Esophagus muscularis mucosa (tissue), 4 donors: Measurements from ENCODE around the gene DPRX. TPM values are rescaled to one million over a fixed set of nuclear protein-coding genes. Genes with fewer than 3 reads are reported as not detected.
"Not testable (repeated sequence)": the region's sequence is repeated elsewhere in the genome, so short reads cannot be mapped to it uniquely, and the experiment has no call there.

ENCODE experiments used
- DNase-seq: peaks from one replicate; pipeline ENCODE4 v3.0.0-alpha.2; 2017; ENCODE audit errors: extremely low spot score
- H3K27ac ChIP-seq, 4 donors: fragments of 200-600 bp; sonication (generic); replicated peaks in 1 of 4; 1 replicate in 3 of 4; 2 replicates in 1 of 4; pipeline ENCODE4 v1.5.1; 2016 to 2019; ENCODE audit warnings: mild to moderate bottlenecking in 1 of 4
- H3K27me3 ChIP-seq, 4 donors: fragments of 200-600 bp; sonication (generic); one replicate each; pipeline versions ENCODE4 v1.5.1 to v1.6.0; 2016 to 2019
- H3K36me3 ChIP-seq, 4 donors: fragments of 200-600 bp; sonication (generic); one replicate each; pipeline ENCODE4 v1.5.1; 2016 to 2019
- H3K4me1 ChIP-seq, 4 donors: fragments of 200-600 bp; sonication (generic); one replicate each; pipeline ENCODE4 v1.5.1; 2016 to 2019
- H3K4me3 ChIP-seq, 4 donors: fragments of 200-600 bp; sonication (generic); 1 replicate in 2 of 4; 2 replicates in 2 of 4; pipeline ENCODE4 v1.5.1; 2016 to 2019; ENCODE audit warnings: mild to moderate bottlenecking in 4 of 4, moderate library complexity in 1 of 4
- H3K9me3 ChIP-seq, 4 donors: fragments of 200-600 bp; sonication (generic); 1 replicate in 3 of 4; 2 replicates in 1 of 4; pipeline ENCODE4 v1.5.1; 2016 to 2019
- EP300 ChIP-seq: sonication (generic); formaldehyde crosslinking; IDR thresholded peaks from one replicate; pipeline ENCODE4 v1.6.1; 2017; ENCODE audit warnings: antibody characterized with exemption
- POLR2A ChIP-seq: fragments of 450-650 bp; IDR thresholded peaks from one replicate; pipeline ENCODE4 v1.6.1; 2017; ENCODE audit warnings: antibody characterized with exemption, moderate library complexity, mild to moderate bottlenecking, low read depth
- POLR2AphosphoS5 ChIP-seq, 2 donors: sonication (generic); formaldehyde crosslinking; IDR thresholded peaks; one replicate each; pipeline ENCODE4 v1.6.1; 2017; ENCODE audit warnings: antibody characterized with exemption in 2 of 2
- WGBS: methylation state at CpG from one replicate; pipeline ENCODE4 v1.1.5; 2018; 5-methylcytosine and 5-hydroxymethylcytosine counted together
- intact Hi-C: fragments of 100-400 bp; cut with DNase I; formaldehyde crosslinking; loops from one replicate; pipeline ENCODE4 v1.15.1; 2023
- small RNA-seq, 3 donors: library from RNA; depleted of rRNA; stranded (forward); fragments of <200 nt; gene quantifications; one replicate each; pipeline ENCODE3, GENCODE V24; 2016
- total RNA-seq, 4 donors: library from RNA; depleted of rRNA; stranded (reverse); fragments of >200 nt; gene quantifications; one replicate each; pipeline versions ENCODE4 v1.1.0 to v1.2.1, GENCODE V29; 2016
- TF ChIP-seq, protein P1 (sequence below), 3 experiments: fragments of 200-600 bp in 2 of 3; fragments of 450-650 bp in 1 of 3; sonication (generic) in 2 of 3; IDR thresholded peaks; one replicate each; pipeline ENCODE4 v1.5.1; 2017 to 2019; ENCODE audit warnings: antibody characterized with exemption in 3 of 3, mild to moderate bottlenecking in 2 of 3, moderate library complexity in 1 of 3

DPRX gene
- total RNA-seq, 4 donors from 2014 or later = not detected

- TF ChIP-seq POLR2A (no peak), POLR2AphosphoS5 (IDR thresholded peaks at IDR 0.05) (no peak), EP300 (no peak)
- TF ChIP-seq, protein P1, sequence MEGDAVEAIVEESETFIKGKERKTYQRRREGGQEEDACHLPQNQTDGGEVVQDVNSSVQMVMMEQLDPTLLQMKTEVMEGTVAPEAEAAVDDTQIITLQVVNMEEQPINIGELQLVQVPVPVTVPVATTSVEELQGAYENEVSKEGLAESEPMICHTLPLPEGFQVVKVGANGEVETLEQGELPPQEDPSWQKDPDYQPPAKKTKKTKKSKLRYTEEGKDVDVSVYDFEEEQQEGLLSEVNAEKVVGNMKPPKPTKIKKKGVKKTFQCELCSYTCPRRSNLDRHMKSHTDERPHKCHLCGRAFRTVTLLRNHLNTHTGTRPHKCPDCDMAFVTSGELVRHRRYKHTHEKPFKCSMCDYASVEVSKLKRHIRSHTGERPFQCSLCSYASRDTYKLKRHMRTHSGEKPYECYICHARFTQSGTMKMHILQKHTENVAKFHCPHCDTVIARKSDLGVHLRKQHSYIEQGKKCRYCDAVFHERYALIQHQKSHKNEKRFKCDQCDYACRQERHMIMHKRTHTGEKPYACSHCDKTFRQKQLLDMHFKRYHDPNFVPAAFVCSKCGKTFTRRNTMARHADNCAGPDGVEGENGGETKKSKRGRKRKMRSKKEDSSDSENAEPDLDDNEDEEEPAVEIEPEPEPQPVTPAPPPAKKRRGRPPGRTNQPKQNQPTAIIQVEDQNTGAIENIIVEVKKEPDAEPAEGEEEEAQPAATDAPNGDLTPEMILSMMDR (IDR thresholded peaks at IDR 0.05) = no peak
- DNase-seq = no peak
- Histone ChIP-seq H3K27ac (no peak overlapping the region), H3K4me3 (no peak overlapping the region), H3K9me3 (no peaks in the 10 kb centered on the region), H3K27me3 (peaks cover 0 to 11% (median 0%) of the 10 kb centered on the region in 4 donors), H3K4me1 (no peaks in the 10 kb centered on the region), H3K36me3 (no peaks in the 10 kb centered on the region)
- WGBS = 62% methylated on average over 2 of the region's 2 CpGs
- intact Hi-C loops = no loop called here
These were observed 33.0 kb downstream of the DPRX start for GRCh38 chr19:53664760-53665159.

- H3K27ac ChIP-seq, H3K36me3 ChIP-seq, DNase-seq, intact Hi-C loops, H3K4me1 ChIP-seq, H3K9me3 ChIP-seq, H3K4me3 ChIP-seq: not testable (repeated sequence)
- no CpG with 5 or more reads among the region's 3 CpGs for WGBS
- peaks cover 0 to 12% (median 0%) of the 10 kb centered on the region in 4 donors for H3K27me3 ChIP-seq
These were observed 34.5 kb downstream of the DPRX start for GRCh38 chr19:53666331-53666730.

GRCh38 chr19:53668804-53669203 is 37.0 kb downstream of the DPRX start:
- H3K9me3 ChIP-seq, H3K4me3 ChIP-seq, H3K27me3 ChIP-seq, H3K4me1 ChIP-seq, DNase-seq, intact Hi-C loops, H3K27ac ChIP-seq, H3K36me3 ChIP-seq: not testable (repeated sequence)
- 98% methylated on average over 3 of the region's 3 CpGs for WGBS

GRCh38 chr19:53670345-53670744 is 38.5 kb downstream of the DPRX start:
- no peak for DNase-seq
- Histone ChIP-seq H3K4me3 (no peak overlapping the region), H3K27ac (no peak overlapping the region), H3K27me3 (peaks cover 0 to 14% (median 0%) of the 10 kb centered on the region in 4 donors), H3K36me3 (no peaks in the 10 kb centered on the region), H3K4me1 (no peaks in the 10 kb centered on the region), H3K9me3 (no peaks in the 10 kb centered on the region)
- TF ChIP-seq, protein P1 (IDR thresholded peaks at IDR 0.05) = no peak
- no peak for TF ChIP-seq EP300
- no peak for TF ChIP-seq POLR2A
- TF ChIP-seq POLR2AphosphoS5 (IDR thresholded peaks at IDR 0.05) = no peak
- intact Hi-C loops = no loop called here
- 88% methylated on average over 4 of the region's 5 CpGs for WGBS

DNA sequence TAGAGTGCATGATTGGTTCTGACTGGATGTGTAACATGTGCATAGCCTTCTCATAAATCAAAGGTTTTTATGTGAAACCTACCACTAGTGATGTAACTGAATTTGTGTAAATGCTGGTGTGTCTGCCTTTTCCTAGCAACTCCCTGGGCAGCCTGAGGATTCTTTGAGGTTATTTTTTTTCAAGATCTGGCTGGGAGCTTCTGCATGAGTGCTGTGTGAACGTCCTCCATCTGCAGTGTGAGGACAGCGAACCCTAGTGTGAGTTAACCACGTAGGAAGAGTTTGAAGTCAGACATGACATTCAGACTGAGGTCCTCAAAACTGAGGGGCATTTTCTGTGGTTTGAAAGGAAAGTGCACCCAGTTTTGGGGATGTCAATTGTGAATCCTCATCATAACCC is 39.9 kb downstream of the DPRX start:
- H3K36me3 ChIP-seq = no peaks in the 10 kb centered on the region
- no peaks in the 10 kb centered on the region for H3K9me3 ChIP-seq
- TF ChIP-seq, protein P1 (IDR thresholded peaks at IDR 0.05) = no peak
- TF ChIP-seq POLR2A (no peak), EP300 (no peak), POLR2AphosphoS5 (IDR thresholded peaks at IDR 0.05) (no peak)
- intact Hi-C loops = no loop called here
- no peak overlapping the region for H3K27ac ChIP-seq
- no peak for DNase-seq
- no peaks in the 10 kb centered on the region for H3K4me1 ChIP-seq
- H3K27me3 ChIP-seq = peaks cover 0 to 24% (median 0%) of the 10 kb centered on the region in 4 donors
- 46% methylated on average over 3 of the region's 3 CpGs for whole genome bisulfite sequencing
- H3K4me3 ChIP-seq = no peak overlapping the region

Small RNAs within 50 kb of the gene (small RNA-seq; reads per million reads assigned to genes)
- gene MIR1323 (0 to 0.25 (median 0) reads per million in 3 donors), gene MIR498 (0 reads per million in 3 donors), gene MIR512-1 (0 reads per million in 3 donors), gene MIR512-2 (0 reads per million in 3 donors), gene MIR515-1 (0 reads per million in 3 donors), gene MIR515-2 (0 reads per million in 3 donors), gene MIR519C (0 reads per million in 3 donors), gene MIR519E (0 reads per million in 3 donors), gene MIR520E (0 reads per million in 3 donors), gene RNU6-698P (0 reads per million in 3 donors)

Other genes starting within 250 kb of the DPRX start
- gene ZNF765, start 236.8 kb upstream of the DPRX start, total RNA-seq = 10 to 100 TPM in 1 of 4 donors, 1 to 10 TPM in 3; 7.1 to 12.5 (median 8.5) TPM
- 1 to 10 TPM; 6.7 to 8.4 (median 7.4) TPM for gene ZNF761, start 200.0 kb upstream of the DPRX start, total RNA-seq
- gene ZNF813, start 164.3 kb upstream of the DPRX start, total RNA-seq = 1 to 10 TPM; 1.7 to 3.5 (median 3.2) TPM
- 10 to 100 TPM; 12.0 to 19.4 (median 16.3) TPM for gene ZNF331, start 93.9 kb upstream of the DPRX start, total RNA-seq
- 1 to 10 TPM in 1 of 4 donors, under 1 TPM in 3; under 0.01 to 1.8 (median 0.30) TPM for gene NLRP12, start 192.3 kb downstream of the DPRX start, total RNA-seq
- gene MYADM, start 235.9 kb downstream of the DPRX start, total RNA-seq = 100 to 1,000 TPM; 130 to 353 (median 204) TPM